ENCODE measurements around the gene ARFIP1.

ARFIP1 gene

GRCh38 chr4:152784490-152785350, 5.0 kb downstream of the ARFIP1 start:
- no peak for DNase-seq
- intact Hi-C loops (cut with DNase I): no loop called here

DNA sequence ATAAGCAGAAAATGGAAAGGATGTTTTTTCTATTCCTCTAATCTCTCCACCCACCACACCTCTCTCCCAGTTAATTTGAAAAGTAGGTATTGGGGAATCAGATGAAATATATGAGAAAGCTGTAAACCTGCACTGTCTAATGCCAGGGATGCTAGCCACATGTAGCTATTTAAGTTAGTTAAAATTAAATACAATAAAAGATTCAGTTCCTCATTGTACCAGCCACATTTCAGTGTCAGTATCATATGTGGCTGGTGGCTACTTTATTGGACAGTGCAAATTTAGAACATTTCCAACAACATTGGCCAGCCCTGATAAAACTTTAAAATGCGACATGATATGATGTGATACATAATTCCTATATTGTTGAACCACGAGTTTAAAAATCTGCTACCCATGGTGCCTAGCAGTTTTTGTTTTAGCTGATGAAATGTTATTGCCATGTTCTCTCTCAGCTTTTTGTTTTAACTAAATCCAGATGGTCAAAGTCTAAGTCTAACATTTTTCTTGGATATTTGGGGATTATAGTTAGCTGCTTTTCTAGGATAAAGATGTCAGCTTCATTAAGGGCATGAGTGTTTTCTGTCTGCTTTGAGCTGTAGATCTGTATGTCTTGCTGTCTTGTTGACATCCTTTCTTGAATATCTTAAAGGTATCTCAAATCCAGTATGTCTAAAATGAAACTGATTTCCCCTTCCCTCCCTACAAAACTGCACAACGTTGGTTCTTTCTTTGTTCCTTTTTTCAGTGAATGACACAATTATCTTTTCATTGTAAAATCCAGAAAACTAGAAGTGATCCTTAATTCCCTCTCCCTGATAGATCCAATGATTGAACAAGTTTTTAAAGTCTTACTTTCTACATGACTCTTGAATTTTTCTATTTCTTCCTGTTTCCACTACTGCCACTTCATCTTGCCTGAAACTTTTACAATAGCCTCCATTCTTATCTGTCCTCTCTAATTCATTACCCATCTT, 6.2 kb downstream of the ARFIP1 start:
- DNase-seq: no peak
- intact Hi-C loops (cut with DNase I): no loop called here

GRCh38 chr4:152786627-152787026, 6.9 kb downstream of the ARFIP1 start:
- DNase-seq: no peak
- intact Hi-C loops (cut with DNase I): no loop called here

DNA sequence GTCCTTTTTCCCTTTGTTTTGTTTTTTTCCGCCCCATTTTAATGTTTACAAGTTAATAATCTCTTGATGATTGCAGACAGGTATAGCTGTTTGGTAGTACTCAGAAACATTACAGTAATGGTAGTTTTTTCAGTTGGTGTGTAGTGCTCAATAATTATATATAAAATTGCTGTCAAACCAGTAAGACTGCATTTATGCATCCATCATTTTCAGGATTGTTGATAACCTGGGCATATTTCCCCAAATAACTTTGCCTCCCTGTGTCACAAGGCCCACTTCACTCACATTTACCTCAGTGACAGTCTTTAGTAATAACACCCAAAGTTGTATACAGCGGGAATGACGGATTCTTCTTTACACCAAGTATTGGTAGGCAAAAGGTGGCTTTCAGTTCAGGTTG, 16.1 kb downstream of the ARFIP1 start:
- no peak for DNase-seq
- intact Hi-C loops (cut with DNase I): no loop called here

DNA sequence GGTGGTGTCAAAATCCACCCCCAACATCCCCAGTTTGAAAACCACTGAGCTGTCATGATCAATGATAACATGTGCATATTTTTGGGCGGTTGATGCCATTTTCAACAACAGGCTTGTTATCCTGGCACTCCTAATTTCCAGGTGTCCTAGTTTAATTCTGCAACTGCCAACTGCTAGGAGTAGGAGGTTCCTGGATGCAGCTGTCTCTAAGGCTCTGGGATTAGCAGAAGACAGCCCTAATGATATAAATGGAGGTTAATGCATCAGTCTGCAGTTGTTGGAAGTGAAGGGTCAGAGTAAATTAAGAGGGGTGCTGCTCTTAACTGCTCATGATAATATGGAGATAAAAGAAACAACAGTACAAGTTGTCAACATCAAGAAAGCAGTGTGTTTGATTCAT, 23.8 kb downstream of the ARFIP1 start:
- intact Hi-C loops (cut with DNase I): no loop called here
- DNase-seq: no peak

DNA sequence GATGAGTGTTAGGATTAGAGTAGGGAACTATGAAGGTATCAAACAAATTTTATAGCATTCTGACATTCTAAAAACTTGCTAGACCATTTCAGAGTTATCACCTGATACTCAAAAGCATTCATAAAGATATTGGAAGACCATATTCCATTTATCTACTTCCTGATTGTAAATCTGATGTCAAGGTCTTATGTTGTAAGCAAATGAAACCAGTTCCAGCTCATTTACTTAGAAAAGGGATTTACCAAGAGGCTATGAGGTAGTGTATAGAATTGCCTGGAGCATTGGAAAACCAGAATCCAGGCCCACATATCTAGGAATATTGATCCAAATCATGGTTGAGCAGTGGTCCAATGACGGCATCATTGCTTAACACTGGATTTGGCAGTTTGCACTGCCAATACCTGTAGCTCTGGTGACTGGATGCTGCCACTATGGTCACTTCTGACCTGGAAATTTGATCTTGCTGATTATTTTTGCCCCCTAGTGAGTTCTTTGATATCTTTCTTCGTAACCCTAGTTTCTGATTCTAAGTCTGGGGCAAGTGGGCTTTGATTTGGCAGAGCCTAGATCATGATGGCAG, 25.4 kb downstream of the ARFIP1 start:
- intact Hi-C loops (cut with DNase I): no loop called here

GRCh38 chr4:152805818-152806217, 26.1 kb downstream of the ARFIP1 start:
- DNase-seq: no peak
- intact Hi-C loops (cut with DNase I): no loop called here

More for the DNA sequence above, 25.4 kb downstream of the ARFIP1 start:
- DNase-seq: no peak

DNA sequence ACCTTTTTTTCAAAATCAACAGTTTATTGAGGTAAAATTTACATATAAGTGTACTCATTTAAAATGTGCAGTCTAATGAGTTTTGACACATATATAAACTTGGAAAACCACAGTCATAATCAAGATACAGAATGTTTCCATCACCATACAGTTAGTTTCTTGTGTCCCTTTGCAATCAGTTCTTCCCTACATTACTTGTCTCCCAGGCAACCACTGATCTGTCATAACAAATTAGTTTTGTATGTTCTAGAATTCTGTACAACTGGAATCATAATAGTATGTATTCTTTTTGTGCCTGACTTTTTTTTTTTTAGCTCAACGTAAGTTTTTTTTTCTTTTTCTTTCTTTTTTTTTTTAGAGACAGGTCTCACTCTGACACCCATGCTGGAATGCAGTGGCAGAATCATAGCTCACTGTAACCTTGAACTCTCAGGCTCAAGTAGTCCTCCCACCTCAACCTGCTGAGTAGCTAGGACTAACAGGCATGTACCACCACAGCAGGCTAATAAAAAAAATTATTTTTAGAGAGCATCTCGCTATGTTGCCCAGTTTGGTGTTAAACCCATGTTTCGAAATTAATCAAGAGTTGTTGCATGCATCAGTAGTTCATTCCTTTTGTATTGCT, 26.9 kb downstream of the ARFIP1 start:
- DNase-seq: no peak
- intact Hi-C loops (cut with DNase I): no loop called here

DNA sequence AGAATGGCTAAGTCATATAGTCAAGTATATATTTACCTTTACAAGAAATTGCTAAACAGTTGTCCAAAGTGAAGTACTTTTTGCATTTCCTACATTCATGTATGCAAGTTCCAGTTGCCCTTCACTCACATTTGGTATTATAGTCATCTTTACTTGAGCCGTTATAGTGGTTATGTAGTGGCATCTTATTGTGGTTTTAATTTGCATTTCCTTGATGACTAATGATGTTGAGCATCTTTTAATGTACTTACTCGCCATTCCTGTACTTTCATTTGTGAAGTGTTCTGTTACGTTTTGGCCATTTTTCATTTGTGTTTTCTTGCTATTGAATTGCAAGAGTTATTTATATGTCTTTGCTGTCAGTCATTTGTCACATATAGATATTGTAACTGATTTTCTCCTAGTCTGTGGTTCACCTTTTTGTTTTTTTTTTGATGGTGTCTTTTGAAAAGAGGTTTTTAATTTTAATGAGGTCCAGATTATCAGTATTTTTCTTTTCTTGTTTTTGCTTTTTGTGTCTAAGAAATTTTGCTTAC, 27.6 kb downstream of the ARFIP1 start:
- no peak for DNase-seq
- intact Hi-C loops (cut with DNase I): no loop called here

GRCh38 chr4:152808670-152809069, 28.9 kb downstream of the ARFIP1 start:
- DNase-seq: no peak
- intact Hi-C loops (cut with DNase I): no loop called here

DNA sequence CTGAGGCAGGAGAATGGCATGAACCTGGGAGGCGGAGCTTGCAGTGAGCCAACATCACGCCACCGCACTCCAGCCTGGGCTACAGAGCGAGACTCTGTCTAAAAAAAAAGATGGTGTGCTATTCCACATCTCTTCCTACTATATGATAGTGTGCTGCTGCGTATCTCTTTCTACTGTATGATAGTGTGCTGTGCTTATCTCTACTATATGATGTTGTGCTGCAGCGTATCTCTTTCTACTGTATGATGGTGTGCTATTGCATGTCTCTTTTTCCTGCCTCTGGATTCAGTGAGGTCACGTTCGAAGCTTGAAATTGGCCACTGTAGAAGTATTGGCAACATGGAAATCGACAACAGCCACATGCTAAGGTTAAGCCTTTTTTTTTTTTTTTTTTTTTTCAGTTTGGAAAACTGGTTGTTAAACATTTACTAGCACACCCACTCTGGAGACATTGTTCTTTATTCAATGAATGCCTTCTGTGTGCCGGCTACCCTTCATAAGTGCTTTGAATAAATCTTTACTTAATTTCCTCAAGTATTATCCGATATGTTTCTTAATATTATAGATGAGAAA, 31.0 kb downstream of the ARFIP1 start:
- DNase-seq: no peak
- intact Hi-C loops (cut with DNase I): no loop called here

- no peak for DNase-seq
- intact Hi-C loops (cut with DNase I): no loop called here
Measured at GRCh38 chr4:152815078-152815477, 35.3 kb downstream of the ARFIP1 start.

DNA sequence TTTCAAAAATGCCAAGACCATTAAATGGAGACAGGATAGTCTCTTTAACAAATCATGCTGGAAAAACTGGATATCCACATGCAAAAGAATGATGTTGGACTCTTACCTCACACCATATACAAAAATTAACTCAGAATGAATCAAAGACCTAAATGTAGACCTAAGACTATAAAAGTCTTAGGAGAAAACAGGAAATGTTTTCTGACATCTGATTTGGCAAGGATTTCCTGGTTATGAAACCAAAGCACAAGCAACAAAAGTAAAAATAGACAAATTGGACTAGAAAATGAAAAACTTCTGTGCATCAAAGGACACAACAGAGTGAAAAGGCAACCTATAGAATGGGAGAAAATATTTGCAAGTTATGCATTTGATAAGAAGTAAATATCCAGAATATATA, 37.6 kb downstream of the ARFIP1 start:
- no peak for DNase-seq
- intact Hi-C loops (cut with DNase I): no loop called here

DNA sequence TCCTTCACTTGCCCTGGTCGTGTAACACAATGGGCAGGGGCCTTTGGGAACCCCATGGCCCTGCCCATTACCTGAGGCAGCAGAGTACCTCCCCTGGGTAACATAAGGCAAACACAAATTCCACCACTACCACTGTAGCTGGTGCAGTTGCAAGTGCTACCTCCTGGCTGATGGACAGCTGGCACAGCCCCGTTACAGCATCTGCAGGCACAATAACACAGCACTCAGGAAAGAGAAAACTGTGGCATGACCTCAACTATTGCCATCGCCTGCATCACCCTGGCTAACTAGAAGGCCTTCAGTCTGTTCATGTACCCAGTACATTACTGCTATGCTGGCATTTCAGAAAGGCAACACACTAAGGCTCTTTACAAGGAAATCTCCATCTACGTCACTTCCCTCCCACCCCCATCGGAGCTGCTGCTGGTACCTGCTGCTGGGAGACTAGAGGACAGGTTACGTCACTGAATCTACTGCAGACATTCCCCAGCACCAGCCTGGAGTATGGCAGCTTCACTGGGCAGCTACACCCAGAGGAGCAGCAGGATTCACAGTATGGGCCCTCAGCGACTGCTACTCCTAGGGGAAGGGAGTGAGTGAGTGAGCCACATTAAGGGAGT, 39.4 kb downstream of the ARFIP1 start:
- intact Hi-C loops (cut with DNase I): no loop called here
- peak in 1 of 10 donors; percentile 44 for DNase-seq

DNA sequence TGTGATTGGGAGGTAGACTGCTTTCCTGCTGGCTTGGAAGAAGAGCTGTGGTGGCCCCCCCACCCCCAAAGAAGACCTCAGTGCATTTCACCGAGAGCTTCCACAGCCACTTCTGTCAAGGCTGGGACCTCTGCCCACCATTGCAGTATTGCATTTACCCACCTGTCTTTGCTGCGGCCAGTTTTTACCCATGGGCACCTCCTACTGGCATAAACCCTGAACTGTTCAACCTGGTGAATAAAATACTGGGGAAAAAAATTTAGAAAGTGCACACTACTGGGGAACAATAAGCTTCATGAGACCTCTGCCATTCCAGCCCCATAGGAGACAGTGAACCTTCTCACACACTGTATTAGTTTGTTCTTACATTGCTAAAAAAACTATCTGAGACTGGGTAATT, 40.3 kb downstream of the ARFIP1 start:
- intact Hi-C loops (cut with DNase I): no loop called here
- DNase-seq: no peak

GRCh38 chr4:152822323-152822722, 42.6 kb downstream of the ARFIP1 start:
- no peak for DNase-seq
- intact Hi-C loops (cut with DNase I): no loop called here

DNA sequence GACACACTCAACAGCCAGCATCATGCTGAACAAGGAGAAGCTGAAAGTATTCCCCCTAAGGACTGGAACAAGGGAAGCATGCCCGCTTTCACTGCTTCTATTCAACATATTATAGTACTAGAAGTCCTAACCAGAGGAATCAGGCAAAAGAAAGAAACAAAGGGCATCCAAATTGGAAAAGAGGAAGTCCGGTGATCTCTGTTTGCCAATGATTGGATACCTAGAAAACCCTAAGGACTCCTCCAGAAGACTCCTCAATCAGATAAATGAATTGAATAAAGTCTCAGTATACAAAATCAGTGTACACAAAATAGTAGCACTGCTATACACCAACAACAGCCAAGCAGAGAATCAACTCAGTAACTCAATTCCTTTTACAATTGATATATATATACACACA, 44.8 kb downstream of the ARFIP1 start:
- intact Hi-C loops (cut with DNase I): no loop called here
- no peak for DNase-seq

DNA sequence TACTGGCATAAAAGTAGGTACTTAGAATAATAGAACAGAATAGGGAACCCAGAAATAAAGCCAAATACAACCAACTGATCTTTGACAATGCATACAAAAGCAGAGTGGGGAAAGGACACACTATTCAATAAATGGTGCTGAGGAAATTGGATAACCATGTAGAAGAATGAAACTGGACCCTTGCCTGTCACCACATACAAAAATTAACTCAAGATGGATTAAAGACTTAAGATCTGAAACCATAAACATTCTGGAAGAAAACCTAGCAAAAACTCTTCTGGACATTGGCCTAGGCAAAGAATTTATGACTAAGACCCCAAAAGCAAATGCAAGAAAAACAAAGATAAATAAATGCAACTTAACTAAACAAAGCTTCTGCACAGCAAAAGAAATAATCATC, 45.6 kb downstream of the ARFIP1 start:
- no peak for DNase-seq
- intact Hi-C loops (cut with DNase I): no loop called here

- no peak for DNase-seq
- intact Hi-C loops (cut with DNase I): no loop called here
Measured at GRCh38 chr4:152828122-152828521, 48.4 kb downstream of the ARFIP1 start.

DNA sequence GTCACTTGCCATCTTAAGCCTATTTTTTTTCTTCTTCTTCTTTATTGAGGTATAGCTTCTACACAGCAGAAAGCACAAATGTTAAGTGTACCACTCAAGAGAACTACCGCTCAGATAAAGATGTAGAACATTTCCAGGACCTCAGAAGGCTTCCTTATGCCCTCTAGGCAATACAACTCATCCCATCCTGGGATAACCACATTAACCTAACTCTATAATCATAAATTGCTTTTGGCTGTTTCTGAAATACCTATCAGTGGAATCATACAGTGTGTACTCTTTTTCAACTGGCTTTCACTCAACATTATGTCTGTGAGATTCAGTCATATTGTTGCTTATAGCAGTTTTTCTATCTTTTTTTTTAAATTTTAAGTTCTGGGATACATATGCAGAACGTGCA, 51.7 kb downstream of the ARFIP1 start:
- DNase-seq: no peak
- intact Hi-C loops (cut with DNase I): no loop called here

Data from posterior cingulate gyrus (tissue), 11 donors.